GM10266 (cell line): Measurements from ENCODE around the gene NELFE.
"Not testable (repeated sequence)": the region's sequence is repeated elsewhere in the genome, so short reads cannot be mapped to it uniquely, and the experiment has no call there.

ENCODE experiments used
- DNase-seq: peaks from one replicate; pipeline ENCODE4 v3.0.0; 2012; ENCODE audit errors: extremely low spot score
- CTCF ChIP-seq: IDR thresholded peaks from 2 replicates; pipeline ENCODE4 v1.5.1; 2012; ENCODE audit warnings: mild to moderate bottlenecking, low read depth; ENCODE audit not compliant: control insufficient read depth, insufficient read depth; ENCODE audit errors: missing control alignments

NELFE gene

GRCh38 chr6:31919624-31920303 is 39.0 kb downstream of the NELFE start:
- DNase-seq = no peak
- no peak for TF ChIP-seq CTCF

GRCh38 chr6:31918069-31918720 is 40.6 kb downstream of the NELFE start:
- no peak for DNase-seq
- no peak for TF ChIP-seq CTCF

- no peak for DNase-seq
- no peak for TF ChIP-seq CTCF
Observed at GRCh38 chr6:31915756-31916155, 43.0 kb downstream of the NELFE start.

- no peak for TF ChIP-seq CTCF
- DNase-seq = no peak
Observed at GRCh38 chr6:31915351-31915750, 43.4 kb downstream of the NELFE start.

- no peak for DNase-seq
- no peak for TF ChIP-seq CTCF
Observed at GRCh38 chr6:31911826-31912585, 46.8 kb downstream of the NELFE start.

GRCh38 chr6:31909298-31909697 is 49.5 kb downstream of the NELFE start:
- DNase-seq = not testable (repeated sequence)

- no peak for TF ChIP-seq CTCF
- peak; percentile 69 for DNase-seq
Observed at GRCh38 chr6:31908791-31909190, 50.0 kb downstream of the NELFE start.

- not testable (repeated sequence) for DNase-seq
Observed at GRCh38 chr6:31908255-31908654, 50.5 kb downstream of the NELFE start.
